ENCODE data around the gene RAB25.

RAB25 gene

DNA sequence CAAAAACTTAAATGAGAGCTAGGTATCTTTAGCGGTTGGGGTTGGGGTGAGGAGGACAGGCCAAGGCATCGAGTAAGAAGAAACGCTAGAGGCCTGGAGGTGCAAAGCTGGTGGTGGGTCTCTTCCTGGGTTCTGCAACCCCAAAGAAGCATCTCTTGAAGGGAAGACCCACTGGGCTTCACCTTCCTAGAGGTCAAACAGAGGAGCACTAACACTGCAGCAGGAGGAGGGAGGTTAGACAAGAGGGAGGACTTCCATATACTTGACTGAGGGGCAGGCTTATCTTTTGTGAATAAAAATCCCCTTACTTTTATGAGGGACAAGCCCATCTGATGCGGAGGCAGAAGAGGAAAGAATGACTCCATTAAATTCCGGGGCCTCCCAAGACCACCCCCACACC, 18.8 kb downstream of the RAB25 start:
- DNase-seq (ENCODE audit: low spot score), result no peak

- no peak for DNase-seq (ENCODE audit: low spot score)
Measured at GRCh38 chr1:156080241-156080862, 19.4 kb downstream of the RAB25 start.

DNA sequence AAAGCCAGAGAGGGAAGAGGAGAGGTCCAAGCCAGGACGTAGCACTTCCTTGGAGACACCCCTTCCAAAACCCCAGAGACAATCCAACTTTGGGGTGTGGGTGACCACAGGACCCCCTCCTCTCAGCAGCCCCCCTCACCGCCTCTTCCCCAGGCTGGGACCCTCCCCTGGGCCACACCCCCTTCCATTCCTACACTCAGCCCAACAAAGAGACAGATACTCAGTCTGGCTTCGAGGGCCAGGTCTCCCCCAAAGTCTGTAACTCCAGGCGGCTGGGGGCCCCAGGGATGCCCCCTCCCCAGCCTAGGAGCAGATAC, 19.9 kb downstream of the RAB25 start:
- DNase-seq (ENCODE audit: low spot score), result no peak

- DNase-seq (ENCODE audit: low spot score), result no peak
Measured at GRCh38 chr1:156081180-156081916, 20.4 kb downstream of the RAB25 start.

DNA sequence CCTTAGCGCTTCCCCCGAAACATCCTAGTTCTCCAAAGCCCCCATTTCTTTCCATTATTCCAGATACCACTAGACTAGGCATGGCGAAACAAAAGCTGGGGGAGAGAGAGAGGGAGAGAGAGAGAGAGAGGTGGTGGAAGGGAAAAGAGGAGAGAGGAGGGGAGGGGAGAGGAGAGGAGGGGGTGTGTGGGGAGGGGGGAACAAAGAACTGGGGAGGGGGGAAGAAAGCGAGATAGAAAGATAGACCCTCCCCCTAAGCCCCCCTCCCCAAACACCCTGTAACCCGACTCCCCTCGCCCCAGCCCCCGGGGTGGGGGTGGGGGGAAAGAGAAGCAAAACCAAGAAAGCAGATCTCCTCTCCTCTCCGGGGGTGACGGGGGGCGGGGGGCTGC, 21.0 kb downstream of the RAB25 start:
- no peak for DNase-seq (ENCODE audit: low spot score)

- DNase-seq (ENCODE audit: low spot score), result peak; percentile 76
Measured at GRCh38 chr1:156082309-156083091, 21.5 kb downstream of the RAB25 start, which contains the start of gene MEX3A. TSS of gene MEX3A (minus strand) at chr1:156082465. CDS start at chr1:156081998, 467 bp downstream.

- DNase-seq (ENCODE audit: low spot score), result no peak
Measured at GRCh38 chr1:156083800-156084790, 23.1 kb downstream of the RAB25 start.

DNA sequence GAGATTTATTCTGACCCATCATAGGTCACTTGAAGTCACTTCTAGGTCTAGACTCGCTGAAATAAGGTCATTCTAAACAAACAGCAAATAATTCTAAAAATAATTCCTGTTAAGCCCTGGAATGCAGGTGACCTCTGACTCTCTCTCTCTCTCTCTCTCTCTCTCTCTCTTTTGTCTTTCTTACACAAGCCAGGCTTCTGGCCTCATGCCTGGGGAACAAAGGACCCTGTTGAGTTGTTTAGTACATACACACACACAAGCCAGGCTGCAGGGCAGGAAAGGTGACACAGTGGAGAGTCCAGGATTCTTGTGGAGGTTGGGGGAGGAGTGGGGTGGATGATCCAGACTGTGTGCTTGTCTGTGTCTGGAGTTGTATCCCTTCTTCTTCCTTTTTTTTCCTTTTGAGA, 25.3 kb downstream of the RAB25 start:
- no peak for DNase-seq (ENCODE audit: low spot score)

DNA sequence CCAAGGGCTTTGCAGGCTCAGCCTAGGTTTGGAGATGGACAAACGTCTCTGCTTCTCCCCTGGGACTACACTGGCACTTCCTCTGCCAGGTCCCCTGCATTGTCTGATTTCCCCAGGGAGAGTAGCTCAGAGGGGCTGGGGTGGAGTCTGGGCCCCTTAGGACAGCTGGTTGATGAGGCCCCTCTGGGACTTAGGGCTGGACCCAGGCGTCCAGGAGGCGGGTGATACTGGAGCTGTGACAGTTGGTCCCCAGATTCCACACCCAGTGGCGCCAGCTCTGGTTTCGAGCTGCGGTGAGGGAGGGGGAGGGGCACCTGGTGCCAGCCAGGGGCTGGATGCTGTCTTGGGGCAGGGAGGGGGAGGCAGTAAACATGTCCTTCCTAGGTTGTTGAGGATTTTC, 28.7 kb downstream of the RAB25 start:
- no peak for DNase-seq (ENCODE audit: low spot score)

- no peak for DNase-seq (ENCODE audit: low spot score)
Measured at GRCh38 chr1:156090138-156090839, 29.3 kb downstream of the RAB25 start.

DNA sequence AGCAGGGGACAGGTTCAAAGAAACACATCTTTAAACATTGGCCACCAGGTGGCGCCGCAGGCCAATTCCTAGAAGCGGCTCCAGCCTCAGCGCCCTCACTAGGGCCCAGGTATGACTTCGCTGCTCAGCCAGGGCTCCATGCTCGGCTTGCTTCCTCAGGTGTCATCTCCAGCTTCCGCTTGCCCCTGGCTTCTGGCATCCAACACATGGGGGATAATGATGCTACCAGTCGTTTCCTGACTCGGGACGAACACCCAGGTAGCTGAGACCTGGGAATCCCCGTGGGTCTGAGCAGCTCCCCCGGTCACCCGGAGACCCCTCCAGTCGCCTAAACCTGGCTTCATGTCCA, 29.9 kb downstream of the RAB25 start:
- peak; percentile 86 for DNase-seq (ENCODE audit: low spot score)

DNA sequence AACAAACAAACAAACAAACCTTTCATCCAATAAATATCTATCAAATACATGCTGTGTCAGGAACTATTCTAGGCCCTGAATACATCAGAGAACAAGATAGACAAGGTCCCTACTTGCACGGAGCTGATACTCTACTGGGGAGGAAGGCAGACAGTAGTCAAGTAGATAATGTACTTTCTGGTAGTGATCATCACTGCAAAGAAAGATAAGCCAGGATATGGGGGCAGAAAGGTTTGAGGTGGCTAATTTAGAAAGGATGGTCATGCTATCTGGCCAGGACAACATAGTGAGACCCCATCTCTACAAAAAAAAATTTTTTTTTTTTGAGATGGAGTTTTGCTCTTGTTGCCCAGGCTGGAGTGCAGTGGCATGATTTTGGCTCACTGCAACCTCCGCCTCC, 30.6 kb downstream of the RAB25 start:
- no peak for DNase-seq (ENCODE audit: low spot score)

DNA sequence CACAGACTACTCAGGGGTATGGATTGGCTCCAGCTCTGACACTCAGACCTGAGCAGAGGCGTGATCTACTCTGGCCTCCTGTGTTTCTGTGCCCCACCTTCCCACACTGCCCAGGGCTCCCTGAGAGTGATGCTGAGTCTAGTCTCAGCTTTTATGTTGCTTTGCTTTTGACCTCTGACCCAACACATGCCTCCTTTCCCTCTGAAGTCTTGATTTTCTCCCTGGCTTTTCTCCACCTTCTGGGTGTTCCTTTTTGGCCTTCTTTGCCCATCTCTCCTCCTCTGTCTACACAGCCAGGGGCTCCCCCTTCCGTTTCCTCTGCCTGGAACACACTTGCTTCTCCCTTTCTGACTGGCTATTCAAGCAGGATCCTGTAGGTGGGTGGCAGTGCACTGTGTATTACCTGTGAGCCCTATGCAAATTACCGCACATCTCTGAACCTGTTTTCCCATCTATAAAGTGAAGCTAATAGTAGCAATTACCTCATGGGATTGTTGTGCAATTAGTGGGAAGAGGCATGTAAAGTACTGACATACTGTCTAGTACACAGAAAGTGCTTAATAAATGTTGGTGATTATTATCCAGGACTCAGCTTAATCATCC, 35.0 kb downstream of the RAB25 start:
- DNase-seq (ENCODE audit: low spot score), result no peak

DNA sequence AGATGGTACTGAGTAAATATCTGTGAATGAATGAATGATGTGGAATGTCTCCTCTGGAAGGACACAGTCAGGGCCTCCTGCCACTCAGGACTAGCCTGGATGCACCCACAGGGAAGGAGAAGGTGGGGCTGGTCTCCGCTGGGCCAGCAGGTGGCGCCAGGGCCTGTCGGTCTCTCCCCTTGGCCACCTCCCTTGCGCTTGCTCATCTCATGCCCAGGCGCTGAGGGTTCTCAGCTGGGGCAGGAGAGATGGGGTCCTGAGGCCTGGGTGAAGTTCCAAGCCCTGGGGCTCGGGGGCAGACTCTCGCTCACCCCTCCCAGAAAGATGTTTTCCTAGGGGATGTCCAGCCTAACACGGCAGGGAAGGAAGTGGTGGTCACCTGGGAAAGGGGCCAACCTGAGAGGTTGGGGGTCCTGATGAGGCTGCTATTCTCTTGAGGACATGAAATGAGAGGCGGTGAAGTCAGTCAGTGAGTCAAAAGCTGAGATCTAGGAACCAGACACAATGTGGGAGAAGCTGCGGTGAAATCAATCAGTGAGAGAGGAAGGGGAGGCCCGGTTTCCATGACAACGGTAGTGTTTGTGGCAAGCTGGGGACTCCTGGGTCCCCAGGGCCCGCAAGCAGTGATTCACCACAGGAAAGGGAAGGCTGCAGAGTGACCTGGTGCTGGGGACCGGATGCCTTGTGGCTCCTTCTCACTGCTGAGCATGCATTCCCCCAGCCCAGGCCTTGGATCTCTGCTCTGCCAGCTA, 35.9 kb downstream of the RAB25 start:
- DNase-seq (ENCODE audit: low spot score), result peak; percentile 89

- DNase-seq (ENCODE audit: low spot score), result no peak
Measured at GRCh38 chr1:156097499-156098178, 36.7 kb downstream of the RAB25 start.

DNA sequence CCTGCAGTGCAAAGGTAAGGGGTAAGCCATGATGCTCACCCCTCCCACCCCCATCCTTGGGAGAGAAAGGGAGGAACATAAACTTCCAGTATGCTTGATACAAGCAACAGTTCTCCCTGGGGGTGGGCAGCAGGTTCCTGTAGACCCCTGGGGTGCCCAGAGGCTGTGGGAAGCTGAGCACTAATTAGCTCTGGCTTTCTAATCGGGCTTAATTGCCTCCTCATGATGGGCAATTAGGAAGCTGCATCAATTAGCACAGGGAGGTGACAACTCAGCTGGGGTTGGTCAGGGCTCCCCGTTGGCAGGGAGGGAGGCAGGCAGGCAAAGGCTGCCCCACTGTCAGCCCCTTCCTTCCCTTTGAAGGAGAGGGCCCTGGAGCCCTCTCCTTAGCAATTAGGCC, 37.8 kb downstream of the RAB25 start:
- DNase-seq (ENCODE audit: low spot score), result no peak

GRCh38 chr1:156099282-156099681, 38.3 kb downstream of the RAB25 start:
- DNase-seq (ENCODE audit: low spot score), result no peak

GRCh38 chr1:156100205-156100995, 39.4 kb downstream of the RAB25 start:
- peak; percentile 33 for DNase-seq (ENCODE audit: low spot score)

GRCh38 chr1:156101880-156102279, 40.9 kb downstream of the RAB25 start:
- peak; percentile 22 for DNase-seq (ENCODE audit: low spot score)

Data from LoVo (cell line).